GM23248 (cell line): Measurements from ENCODE around the gene GALNT16. TPM values are rescaled to one million over a fixed set of nuclear protein-coding genes. Genes with fewer than 3 reads are reported as not detected.

Source experiments
- DNase-seq: peaks from one replicate; pipeline ENCODE4 v3.0.0-alpha.2; 2015
- H2AFZ ChIP-seq: fragments of 200-600 bp; sonication (generic); 2 replicates; pipeline ENCODE4 v1.6.1; 2016; ENCODE audit warnings: antibody characterized with exemption
- H3F3A ChIP-seq: fragments of 200-600 bp; sonication (generic); 2 replicates; pipeline ENCODE4 v1.6.1; 2016; ENCODE audit warnings: mild to moderate bottlenecking, antibody characterized with exemption, mixed run types; ENCODE audit not compliant: insufficient read depth
- H3K27ac ChIP-seq: fragments of 200-600 bp; sonication (generic); 2 replicates; pipeline ENCODE4 v1.5.1; 2016; ENCODE audit warnings: mild to moderate bottlenecking
- H3K27me3 ChIP-seq: fragments of 200-600 bp; sonication (generic); replicated peaks from 2 replicates; pipeline ENCODE4 v1.6.1; 2016; ENCODE audit warnings: mild to moderate bottlenecking; ENCODE audit not compliant: insufficient read depth
- H3K36me3 ChIP-seq: fragments of 200-600 bp; sonication (generic); 2 replicates; pipeline ENCODE4 v1.6.1; 2016; ENCODE audit warnings: low read depth, mild to moderate bottlenecking
- H3K4me1 ChIP-seq: fragments of 200-600 bp; sonication (generic); 2 replicates; pipeline ENCODE4 v1.6.1; 2016; ENCODE audit warnings: mild to moderate bottlenecking; ENCODE audit not compliant: insufficient read depth
- H3K4me2 ChIP-seq: fragments of 200-600 bp; sonication (generic); one replicate; pipeline ENCODE4 v1.6.1; 2016; ENCODE audit warnings: mild to moderate bottlenecking; ENCODE audit not compliant: unreplicated experiment
- H3K4me3 ChIP-seq: fragments of 200-600 bp; sonication (generic); 2 replicates; pipeline ENCODE4 v1.5.1; 2016; ENCODE audit warnings: mild to moderate bottlenecking
- H3K79me2 ChIP-seq: fragments of 200-600 bp; sonication (generic); 2 replicates; pipeline ENCODE4 v1.6.1; 2016; ENCODE audit warnings: mild to moderate bottlenecking; ENCODE audit not compliant: insufficient read depth
- H3K9ac ChIP-seq: fragments of 200-600 bp; sonication (generic); 2 replicates; pipeline ENCODE4 v1.6.1; 2016; ENCODE audit warnings: mild to moderate bottlenecking
- H3K9me2 ChIP-seq: fragments of 200-600 bp; sonication (generic); 2 replicates; pipeline ENCODE4 v1.6.1; 2016; ENCODE audit warnings: mixed run types, mild to moderate bottlenecking, moderate library complexity; ENCODE audit not compliant: insufficient read depth
- H3K9me3 ChIP-seq: fragments of 200-600 bp; sonication (generic); one replicate; pipeline ENCODE4 v1.6.1; 2017; ENCODE audit warnings: low read depth
- H4K20me1 ChIP-seq: fragments of 200-600 bp; sonication (generic); 2 replicates; pipeline ENCODE4 v1.6.0; 2016; ENCODE audit not compliant: insufficient read depth
- EZH2 ChIP-seq: fragments of 200-600 bp; sonication (generic); IDR thresholded peaks from 2 replicates; pipeline ENCODE4 v1.6.1; 2018; ENCODE audit warnings: antibody characterized with exemption, mild to moderate bottlenecking; ENCODE audit not compliant: insufficient read depth, poor library complexity, severe bottlenecking
- EZH2phosphoT487 ChIP-seq: fragments of 200-600 bp; sonication (generic); IDR thresholded peaks from 2 replicates; pipeline ENCODE4 v1.6.1; 2018; ENCODE audit warnings: antibody characterized with exemption, moderate library complexity, mild to moderate bottlenecking, low read depth; ENCODE audit not compliant: insufficient read depth
- WGBS, 2 experiments: methylation state at CpG; one replicate each; pipeline ENCODE4 v1.1.6; 2015 to 2017; ENCODE audit warnings: low lambda C conversion rate in 2 of 2, low coverage in 1 of 2; ENCODE audit errors: missing lambda C conversion rate in 2 of 2; 5-methylcytosine and 5-hydroxymethylcytosine counted together
- in situ Hi-C: fragments of 300-500 bp; cut with MboI; formaldehyde crosslinking; loops from 2 replicates; pipeline ENCODE4 v1.15.0; 2020
- polyA plus RNA-seq: library from polyadenylated mRNA; unstranded; fragments of >200 nt; fragmentation: Nextera tagmentation; extraction: Ambion mirVana; gene quantifications from 2 replicates; pipeline ENCODE4 v1.2.1, GENCODE V29; 2016
- total RNA-seq: library from RNA; depleted of rRNA; stranded (reverse); fragments of >200 nt; shearing (Covaris generic); gene quantifications from 2 replicates; pipeline ENCODE4 v1.2.3, GENCODE V29; 2014

The GALNT16 gene
- total and polyA plus RNA-seq, 2 experiments from 2014 or later: 0.59 to 1.4 TPM

GRCh38 chr14:69226178-69226577 is 33.8 kb upstream of the GALNT16 start:
- Histone ChIP-seq H3K4me2 (no peak overlapping the region), H3K79me2 (no peaks in the 10 kb centered on the region), H3K9me2 (no peaks in the 10 kb centered on the region), H3K4me1 (peaks cover 11% of the 10 kb centered on the region), H3K9me3 (no peaks in the 10 kb centered on the region), H3K4me3 (no peak overlapping the region), H3K27ac (no peak overlapping the region), H4K20me1 (no peaks in the 10 kb centered on the region), H2AFZ (no peak overlapping the region), H3F3A (no peaks in the 10 kb centered on the region), H3K9ac (no peak overlapping the region), H3K36me3 (no peaks in the 10 kb centered on the region), H3K27me3 (no peaks in the 10 kb centered on the region)
- no peak for DNase-seq
- in situ Hi-C loops: loop anchor here (25.0 kb wide), 1 partner anchor 236 kb away; no protein-coding TSS in a partner anchor
- TF ChIP-seq EZH2phosphoT487 (no peak), EZH2 (no peak)
- WGBS, 2 experiments: 87 to 90% methylated on average over 9 of the region's 9 CpGs

GRCh38 chr14:69226736-69227135 is 33.2 kb upstream of the GALNT16 start:
- no peaks in the 10 kb centered on the region for H3K79me2 ChIP-seq
- H3K9me2 ChIP-seq: no peaks in the 10 kb centered on the region
- TF ChIP-seq EZH2phosphoT487: no peak
- peaks cover 11% of the 10 kb centered on the region for H3K4me1 ChIP-seq
- in situ Hi-C loops: loop anchor here (25.0 kb wide), 1 partner anchor 236 kb away; no protein-coding TSS in a partner anchor
- no peak overlapping the region for H3K9ac ChIP-seq
- WGBS, 2 experiments: 77 to 80% methylated on average over 2 of the region's 2 CpGs
- no peaks in the 10 kb centered on the region for H4K20me1 ChIP-seq
- no peaks in the 10 kb centered on the region for H3K36me3 ChIP-seq
- DNase-seq: peak; percentile 20
- no peaks in the 10 kb centered on the region for H3K27me3 ChIP-seq
- no peak overlapping the region for H3K4me3 ChIP-seq
- no peaks in the 10 kb centered on the region for H3K9me3 ChIP-seq
- H3K4me2 ChIP-seq: no peak overlapping the region
- H2AFZ ChIP-seq: no peak overlapping the region
- no peak overlapping the region for H3K27ac ChIP-seq
- no peaks in the 10 kb centered on the region for H3F3A ChIP-seq

- Histone ChIP-seq H3K4me1 (peaks cover 9% of the 10 kb centered on the region), H3K27me3 (no peaks in the 10 kb centered on the region), H3K36me3 (no peaks in the 10 kb centered on the region), H4K20me1 (no peaks in the 10 kb centered on the region), H2AFZ (no peak overlapping the region), H3K9me3 (no peaks in the 10 kb centered on the region), H3K9me2 (no peaks in the 10 kb centered on the region), H3K27ac (no peak overlapping the region), H3K9ac (no peak overlapping the region), H3K79me2 (no peaks in the 10 kb centered on the region), H3K4me3 (no peak overlapping the region), H3F3A (no peaks in the 10 kb centered on the region), H3K4me2 (no peak overlapping the region)
- in situ Hi-C loops: loop anchor here (25.0 kb wide), 1 partner anchor 231 kb away; no protein-coding TSS in a partner anchor
- WGBS, 2 experiments: 88 to 95% methylated on average over 2 of the region's 2 CpGs
- no peak for DNase-seq
- no peak for TF ChIP-seq EZH2phosphoT487
- TF ChIP-seq EZH2: no peak
Observed at GRCh38 chr14:69231486-69231885, 28.5 kb upstream of the GALNT16 start.

- H3K9me3 ChIP-seq: no peaks in the 10 kb centered on the region
- no peak overlapping the region for H2AFZ ChIP-seq
- no peak overlapping the region for H3K4me2 ChIP-seq
- 0 out of 2 replicates have a peak, but pooled peaks cover under 1% of the 10 kb centered on the region for H3K4me1 ChIP-seq
- no peaks in the 10 kb centered on the region for H3K9me2 ChIP-seq
- no peak overlapping the region for H3K4me3 ChIP-seq
- no peaks in the 10 kb centered on the region for H4K20me1 ChIP-seq
- no peaks in the 10 kb centered on the region for H3K79me2 ChIP-seq
- H3K9ac ChIP-seq: no peak overlapping the region
- H3K27me3 ChIP-seq: no peaks in the 10 kb centered on the region
- H3K27ac ChIP-seq: no peak overlapping the region
- in situ Hi-C loops: loop anchor here (25.0 kb wide), 1 partner anchor 230 kb away; no protein-coding TSS in a partner anchor
- 78 to 87% methylated on average over 3 of the region's 3 CpGs for WGBS, 2 experiments
- no peak for DNase-seq
- no peak for TF ChIP-seq EZH2phosphoT487
- TF ChIP-seq EZH2: no peak
- H3F3A ChIP-seq: no peaks in the 10 kb centered on the region
- no peaks in the 10 kb centered on the region for H3K36me3 ChIP-seq
Observed at GRCh38 chr14:69232388-69232787, 27.6 kb upstream of the GALNT16 start.

GRCh38 chr14:69234106-69234505 is 25.9 kb upstream of the GALNT16 start:
- Histone ChIP-seq H3K4me3 (no peak overlapping the region), H3K9me3 (no peaks in the 10 kb centered on the region), H3K36me3 (peaks cover 5% of the 10 kb centered on the region), H3K4me2 (no peak overlapping the region), H4K20me1 (no peaks in the 10 kb centered on the region), H3K79me2 (no peaks in the 10 kb centered on the region), H3K4me1 (no peaks in the 10 kb centered on the region), H3K9me2 (no peaks in the 10 kb centered on the region), H3K9ac (no peak overlapping the region), H2AFZ (no peak overlapping the region), H3F3A (no peaks in the 10 kb centered on the region), H3K27me3 (no peaks in the 10 kb centered on the region), H3K27ac (no peak overlapping the region)
- DNase-seq: no peak
- in situ Hi-C loops: loop anchor here (25.0 kb wide), 1 partner anchor 228 kb away; no protein-coding TSS in a partner anchor
- no peak for TF ChIP-seq EZH2
